Measurements from ENCODE around the gene CLPTM1L.
"Not testable (repeated sequence)": the region's sequence is repeated elsewhere in the genome, so short reads cannot be mapped to it uniquely, and the experiment has no call there.

The CLPTM1L gene

GRCh38 chr5:1285883-1286291 is 59.0 kb downstream of the CLPTM1L start:
- no peak for DNase-seq

- no peak for DNase-seq
Observed at GRCh38 chr5:1285141-1285540, 59.8 kb downstream of the CLPTM1L start.

- not testable (repeated sequence) for DNase-seq
Observed at GRCh38 chr5:1284336-1284970, 60.4 kb downstream of the CLPTM1L start.

GRCh38 chr5:1283729-1284041 is 61.2 kb downstream of the CLPTM1L start:
- not testable (repeated sequence) for DNase-seq

GRCh38 chr5:1282993-1283728 is 61.7 kb downstream of the CLPTM1L start:
- DNase-seq = not testable (repeated sequence)

- DNase-seq = no peak
Observed at GRCh38 chr5:1282131-1282992, 62.5 kb downstream of the CLPTM1L start.

GRCh38 chr5:1281038-1281882 is 63.6 kb downstream of the CLPTM1L start:
- no peak for DNase-seq

- no peak for DNase-seq
Observed at GRCh38 chr5:1280177-1281037, 64.5 kb downstream of the CLPTM1L start.

GRCh38 chr5:1279443-1280151 is 65.3 kb downstream of the CLPTM1L start:
- DNase-seq = no peak

- no peak for DNase-seq
Observed at GRCh38 chr5:1278656-1279442, 66.0 kb downstream of the CLPTM1L start.

GRCh38 chr5:1278216-1278615 is 66.7 kb downstream of the CLPTM1L start:
- no peak for DNase-seq

GRCh38 chr5:1277781-1278180 is 67.1 kb downstream of the CLPTM1L start:
- DNase-seq = no peak

GRCh38 chr5:1277331-1277730 is 67.6 kb downstream of the CLPTM1L start:
- DNase-seq = no peak

GRCh38 chr5:1276930-1277329 is 68.0 kb downstream of the CLPTM1L start:
- no peak for DNase-seq

GRCh38 chr5:1275397-1276391 is 69.2 kb downstream of the CLPTM1L start:
- not testable (repeated sequence) for DNase-seq

- DNase-seq = no peak
Observed at GRCh38 chr5:1274471-1274870, 70.4 kb downstream of the CLPTM1L start.

GRCh38 chr5:1273745-1274144 is 71.2 kb downstream of the CLPTM1L start:
- DNase-seq = no peak

- no peak for DNase-seq
Observed at GRCh38 chr5:1272201-1272600, 72.7 kb downstream of the CLPTM1L start.
